H9 (cell line): ENCODE results near the gene COL17A1. TPM values are rescaled to one million over a fixed set of nuclear protein-coding genes. Genes with fewer than 3 reads are reported as not detected.

Experiments used
- DNase-seq: peaks from one replicate; pipeline ENCODE4 v3.0.0-alpha.2; 2017
- H2AFZ ChIP-seq: one replicate; pipeline ENCODE4 v1.6.1; 2013; ENCODE audit warnings: mild to moderate bottlenecking, low read length, control low read depth, moderate library complexity
- H2AK5ac ChIP-seq: 2 replicates; pipeline ENCODE4 v1.6.1; 2013; ENCODE audit warnings: low read length, control low read depth, mixed read lengths; ENCODE audit not compliant: insufficient read length
- H2BK120ac ChIP-seq: one replicate; pipeline ENCODE4 v1.6.1; 2013; ENCODE audit warnings: low read depth, mild to moderate bottlenecking, low read length, control low read depth, inconsistent platforms; ENCODE audit not compliant: poor library complexity, severe bottlenecking
- H2BK12ac ChIP-seq: 2 replicates; pipeline ENCODE4 v1.6.1; 2013; ENCODE audit warnings: low read length, control low read depth, mixed read lengths, low read depth; ENCODE audit not compliant: insufficient read length
- H2BK15ac ChIP-seq: 2 replicates; pipeline ENCODE4 v1.6.1; 2013; ENCODE audit warnings: low read depth, low read length, control low read depth
- H2BK20ac ChIP-seq: one replicate; pipeline ENCODE4 v1.6.1; 2013; ENCODE audit warnings: low read depth, mild to moderate bottlenecking, low read length, control low read depth, inconsistent platforms; ENCODE audit not compliant: poor library complexity, severe bottlenecking
- H2BK5ac ChIP-seq: 2 replicates; pipeline ENCODE4 v1.6.1; 2013; ENCODE audit warnings: low read length, control low read depth, mixed read lengths; ENCODE audit not compliant: insufficient read length
- H3K14ac ChIP-seq: 2 replicates; pipeline ENCODE4 v1.6.1; 2013; ENCODE audit warnings: low read length, control low read depth; ENCODE audit not compliant: insufficient read depth
- H3K18ac ChIP-seq: 2 replicates; pipeline ENCODE4 v1.6.1; 2013; ENCODE audit warnings: low read depth, mild to moderate bottlenecking, mixed read lengths, low read length, control low read depth; ENCODE audit not compliant: insufficient read length
- H3K23ac ChIP-seq: 2 replicates; pipeline ENCODE4 v1.6.1; 2013; ENCODE audit warnings: low read length, control low read depth, mixed read lengths, low read depth; ENCODE audit not compliant: insufficient read length
- H3K23me2 ChIP-seq: 2 replicates; pipeline ENCODE4 v1.6.1; 2013; ENCODE audit warnings: low read depth, mild to moderate bottlenecking, mixed read lengths, low read length, control low read depth; ENCODE audit not compliant: insufficient read length, poor library complexity, severe bottlenecking
- H3K27ac ChIP-seq: 2 replicates; pipeline ENCODE4 v1.5.1; 2013; ENCODE audit warnings: low read length, control low read depth, mixed read lengths, low read depth; ENCODE audit not compliant: insufficient read length
- H3K27me3 ChIP-seq: 2 replicates; pipeline ENCODE4 v1.6.1; 2013; ENCODE audit warnings: low read length, control low read depth, inconsistent platforms; ENCODE audit not compliant: insufficient read depth
- H3K4ac ChIP-seq: 2 replicates; pipeline ENCODE4 v1.6.1; 2013; ENCODE audit warnings: low read depth, mild to moderate bottlenecking, control low read depth, inconsistent platforms, low read length, moderate library complexity
- H3K4me1 ChIP-seq: 2 replicates; pipeline ENCODE4 v1.6.1; 2013; ENCODE audit warnings: low read length, control low read depth, inconsistent platforms; ENCODE audit not compliant: insufficient read depth
- H3K4me2 ChIP-seq: 2 replicates; pipeline ENCODE4 v1.6.1; 2013; ENCODE audit warnings: low read length, control low read depth, mixed read lengths; ENCODE audit not compliant: insufficient read length, insufficient read depth
- H3K56ac ChIP-seq: 2 replicates; pipeline ENCODE4 v1.6.1; 2013; ENCODE audit warnings: low read depth, mild to moderate bottlenecking, mixed read lengths, low read length, control low read depth; ENCODE audit not compliant: insufficient read length
- H3K79me1 ChIP-seq: 2 replicates; pipeline ENCODE4 v1.6.1; 2013; ENCODE audit warnings: low read depth, mild to moderate bottlenecking, moderate library complexity, low read length, control low read depth, inconsistent platforms; ENCODE audit not compliant: insufficient read depth, poor library complexity, severe bottlenecking
- H3K79me2 ChIP-seq: 2 replicates; pipeline ENCODE4 v1.6.1; 2013; ENCODE audit warnings: low read length, control low read depth, inconsistent platforms; ENCODE audit not compliant: insufficient read depth
- H3K9ac ChIP-seq: 2 replicates; pipeline ENCODE4 v1.6.1; 2013; ENCODE audit warnings: low read length, control low read depth, mixed read lengths; ENCODE audit not compliant: insufficient read length; ENCODE audit errors: extremely low read depth
- H3K9me3 ChIP-seq: one replicate; pipeline ENCODE4 v1.6.1; 2013; ENCODE audit warnings: low read depth, low read length, inconsistent platforms; ENCODE audit not compliant: control insufficient read depth
- H3T11ph ChIP-seq: one replicate; pipeline ENCODE4 v1.6.1; 2013; ENCODE audit warnings: mild to moderate bottlenecking, low read length, control low read depth, inconsistent platforms
- H4K20me1 ChIP-seq: one replicate; pipeline ENCODE4 v1.6.1; 2013; ENCODE audit not compliant: control insufficient read depth, insufficient read length, insufficient read depth
- H4K5ac ChIP-seq: 2 replicates; pipeline ENCODE4 v1.6.1; 2013; ENCODE audit warnings: low read depth, mild to moderate bottlenecking, mixed read lengths, low read length, control low read depth; ENCODE audit not compliant: insufficient read length
- H4K8ac ChIP-seq: replicated peaks from 2 replicates; pipeline ENCODE4 v1.6.1; 2013; ENCODE audit warnings: low read length, control low read depth, mixed read lengths, low read depth; ENCODE audit not compliant: insufficient read length
- H4K91ac ChIP-seq: 2 replicates; pipeline ENCODE4 v1.6.1; 2013; ENCODE audit warnings: low read depth, mild to moderate bottlenecking, moderate library complexity, mixed read lengths, low read length, control low read depth; ENCODE audit not compliant: insufficient read length
- H3K27ac Mint-ChIP-seq, 3 experiments: 2 replicates in 2 of 3; 3 replicates in 1 of 3; pipeline ENCODE4 v1.8.0; 2020 to 2021; ENCODE audit warnings: mixed read lengths in 3 of 3, mild to moderate bottlenecking in 1 of 3, moderate library complexity in 1 of 3
- H3K27me3 Mint-ChIP-seq: 2 replicates; pipeline ENCODE4 v1.8.0; 2021; ENCODE audit warnings: low read depth, mild to moderate bottlenecking, moderate library complexity, mixed read lengths
- H3K36me3 Mint-ChIP-seq, 3 experiments: 2 replicates in 2 of 3; 3 replicates in 1 of 3; pipeline ENCODE4 v1.8.0; 2020 to 2021; ENCODE audit warnings: low read depth in 3 of 3, mixed read lengths in 3 of 3; ENCODE audit not compliant: insufficient read depth in 1 of 3
- H3K4me1 Mint-ChIP-seq, 2 experiments: 2 replicates each; pipeline ENCODE4 v1.8.0; 2020; ENCODE audit warnings: mixed read lengths in 2 of 2
- H3K4me3 Mint-ChIP-seq, 2 experiments: 2 replicates in 1 of 2; 3 replicates in 1 of 2; pipeline ENCODE4 v1.8.0; 2020 to 2021; ENCODE audit warnings: mild to moderate bottlenecking in 2 of 2, mixed read lengths in 2 of 2, moderate library complexity in 1 of 2
- H3K9me3 Mint-ChIP-seq, 2 experiments: 2 replicates in 1 of 2; 3 replicates in 1 of 2; pipeline ENCODE4 v1.8.0; 2020; ENCODE audit warnings: mild to moderate bottlenecking in 2 of 2, mixed read lengths in 2 of 2, moderate library complexity in 1 of 2
- WGBS: extraction: QIAGEN DNeasy Blood & Tissue Kit; methylation state at CpG from one replicate; pipeline ENCODE4 v1.1.7; 2013; ENCODE audit warnings: missing lambda C conversion rate, low lambda C conversion rate, mixed read lengths; ENCODE audit not compliant: insufficient read length; ENCODE audit errors: extremely low coverage; 5-methylcytosine and 5-hydroxymethylcytosine counted together
- total RNA-seq: library from RNA; stranded (reverse); gene quantifications from 2 replicates; pipeline ENCODE4 v1.2.1, GENCODE V29; 2021
- TF ChIP-seq, protein P1 (sequence below): fragments of 200-600 bp; sonication (generic); conservative IDR thresholded peaks from 3 replicates; pipeline ENCODE4 v1.8.0; 2021; ENCODE audit warnings: antibody characterized with exemption, mild to moderate bottlenecking

Gene COL17A1
- total RNA-seq, 1 experiment from 2014 or later: 1.9 TPM

GRCh38 chr10:104035194-104036068 is 50.2 kb downstream of the COL17A1 start:
- Histone ChIP-seq H2AFZ (no peak overlapping the region), H3K23ac (no peak overlapping the region), H2BK120ac (no peak overlapping the region), H3K14ac (no peak overlapping the region), H4K20me1 (no peaks in the 10 kb centered on the region), H3K27ac (no peak overlapping the region), H2BK5ac (no peak overlapping the region), H4K8ac (no peak overlapping the region), H3K27me3 (no peaks in the 10 kb centered on the region), H3K23me2 (no peaks in the 10 kb centered on the region), H3K18ac (no peak overlapping the region), H3K56ac (no peak overlapping the region), H2BK20ac (no peak overlapping the region), H3K4me1 (peaks cover 4% of the 10 kb centered on the region; the same call in 1 of the 2 replicates), H2BK12ac (no peak overlapping the region), H4K91ac (no peak overlapping the region), H3K79me2 (no peaks in the 10 kb centered on the region), H2BK15ac (no peak overlapping the region), H3K4ac (no peak overlapping the region), H3K9ac (no peak overlapping the region), H3K4me2 (no peak overlapping the region), H4K5ac (no peak overlapping the region), H3K9me3 (no peaks in the 10 kb centered on the region), H3K79me1 (no peaks in the 10 kb centered on the region), H2AK5ac (no peak overlapping the region), H3T11ph (no peak overlapping the region)
- no peak overlapping the region for H3K4me3 Mint-ChIP-seq
- TF ChIP-seq, protein P1, sequence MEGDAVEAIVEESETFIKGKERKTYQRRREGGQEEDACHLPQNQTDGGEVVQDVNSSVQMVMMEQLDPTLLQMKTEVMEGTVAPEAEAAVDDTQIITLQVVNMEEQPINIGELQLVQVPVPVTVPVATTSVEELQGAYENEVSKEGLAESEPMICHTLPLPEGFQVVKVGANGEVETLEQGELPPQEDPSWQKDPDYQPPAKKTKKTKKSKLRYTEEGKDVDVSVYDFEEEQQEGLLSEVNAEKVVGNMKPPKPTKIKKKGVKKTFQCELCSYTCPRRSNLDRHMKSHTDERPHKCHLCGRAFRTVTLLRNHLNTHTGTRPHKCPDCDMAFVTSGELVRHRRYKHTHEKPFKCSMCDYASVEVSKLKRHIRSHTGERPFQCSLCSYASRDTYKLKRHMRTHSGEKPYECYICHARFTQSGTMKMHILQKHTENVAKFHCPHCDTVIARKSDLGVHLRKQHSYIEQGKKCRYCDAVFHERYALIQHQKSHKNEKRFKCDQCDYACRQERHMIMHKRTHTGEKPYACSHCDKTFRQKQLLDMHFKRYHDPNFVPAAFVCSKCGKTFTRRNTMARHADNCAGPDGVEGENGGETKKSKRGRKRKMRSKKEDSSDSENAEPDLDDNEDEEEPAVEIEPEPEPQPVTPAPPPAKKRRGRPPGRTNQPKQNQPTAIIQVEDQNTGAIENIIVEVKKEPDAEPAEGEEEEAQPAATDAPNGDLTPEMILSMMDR: no peak
- no peak for DNase-seq
- H3K36me3 Mint-ChIP-seq: peaks cover 0 to 1% (median 0%) of the 10 kb centered on the region in 3 experiments; a peak in 1 of 7 replicates
- H3K27ac Mint-ChIP-seq: no peak overlapping the region; a peak in 2 of 7 replicates
- H3K27me3 Mint-ChIP-seq: no peaks in the 10 kb centered on the region; the same call in 1 of the 2 replicates
- H3K4me1 Mint-ChIP-seq: peaks cover 25 to 31% of the 10 kb centered on the region in 2 experiments
- WGBS: 100% methylated on average over 2 of the region's 18 CpGs
- H3K9me3 Mint-ChIP-seq: no peaks in the 10 kb centered on the region
